OCI-LY1 (cell line): ENCODE measurements around the gene KPTN.

Experiments
- H2AFZ ChIP-seq: fragments of 200-600 bp; sonication (generic), shearing (Covaris generic); 2 replicates; pipeline ENCODE4 v1.6.0; 2014; ENCODE audit warnings: antibody characterized with exemption, mild to moderate bottlenecking, low read length
- H3F3A ChIP-seq: fragments of 200-600 bp; sonication (generic), shearing (Covaris generic); 2 replicates; pipeline ENCODE4 v1.6.0; 2014; ENCODE audit warnings: mild to moderate bottlenecking, antibody characterized with exemption, low read length, moderate library complexity; ENCODE audit not compliant: insufficient read depth
- H3K27ac ChIP-seq: fragments of 200-600 bp; sonication (generic); 2 replicates; pipeline ENCODE4 v1.5.1; 2014; ENCODE audit warnings: low read length, mixed run types, mild to moderate bottlenecking, low read depth; ENCODE audit not compliant: poor library complexity, severe bottlenecking
- H3K27me3 ChIP-seq: fragments of 200-600 bp; sonication (generic); 2 replicates; pipeline ENCODE4 v1.6.0; 2014; ENCODE audit warnings: antibody characterized with exemption, mild to moderate bottlenecking, low read length, moderate library complexity; ENCODE audit not compliant: insufficient read depth
- H3K36me3 ChIP-seq: fragments of 200-600 bp; sonication (generic); 2 replicates; pipeline ENCODE4 v1.6.1; 2014; ENCODE audit warnings: mild to moderate bottlenecking, antibody characterized with exemption, low read length, moderate library complexity, mixed read lengths; ENCODE audit not compliant: insufficient read depth
- H3K4me1 ChIP-seq: fragments of 200-600 bp; sonication (generic); 2 replicates; pipeline ENCODE4 v1.5.1; 2014; ENCODE audit warnings: mild to moderate bottlenecking, low read length, moderate library complexity; ENCODE audit not compliant: insufficient read depth, severe bottlenecking
- H3K4me2 ChIP-seq: fragments of 200-600 bp; sonication (generic), shearing (Covaris generic); 2 replicates; pipeline ENCODE4 v1.6.1; 2014; ENCODE audit warnings: low read length
- H3K4me3 ChIP-seq: fragments of 200-600 bp; sonication (generic); 2 replicates; pipeline ENCODE4 v1.5.1; 2014; ENCODE audit warnings: low read length, low read depth, mild to moderate bottlenecking, mixed read lengths; ENCODE audit not compliant: poor library complexity, severe bottlenecking
- H3K79me2 ChIP-seq: fragments of 200-600 bp; shearing (Covaris generic); 2 replicates; pipeline ENCODE4 v1.6.1; 2016; ENCODE audit warnings: mixed run types, low read length, mixed read lengths; ENCODE audit not compliant: insufficient read depth
- H3K9ac ChIP-seq: fragments of 200-600 bp; sonication (generic), shearing (Covaris generic); 2 replicates; pipeline ENCODE4 v1.6.1; 2014; ENCODE audit warnings: mild to moderate bottlenecking, low read length, mixed read lengths
- H3K9me2 ChIP-seq: fragments of 200-600 bp; sonication (generic), shearing (Covaris generic); 2 replicates; pipeline ENCODE4 v1.6.1; 2014; ENCODE audit warnings: low read depth, mild to moderate bottlenecking, low read length, mixed read lengths
- H3K9me3 ChIP-seq: fragments of 200-600 bp; shearing (Covaris generic); 2 replicates; pipeline ENCODE4 v1.6.1; 2014; ENCODE audit warnings: low read length, mixed read lengths
- H4K20me1 ChIP-seq: fragments of 200-600 bp; sonication (generic), shearing (Covaris generic); 2 replicates; pipeline ENCODE4 v1.6.0; 2016; ENCODE audit warnings: mild to moderate bottlenecking, low read length; ENCODE audit not compliant: insufficient read depth
- CTCF ChIP-seq: fragments of 200-600 bp; sonication (generic), shearing (Covaris generic); IDR thresholded peaks from 2 replicates; pipeline ENCODE4 v1.5.1; 2017; ENCODE audit warnings: mild to moderate bottlenecking, antibody characterized with exemption, low read length, moderate library complexity, mixed read lengths
- EZH2 ChIP-seq: fragments of 200-600 bp; sonication (generic), shearing (Covaris generic); IDR thresholded peaks from 2 replicates; pipeline ENCODE4 v1.8.0; 2017; ENCODE audit warnings: borderline replicate concordance, mixed run types, mild to moderate bottlenecking, antibody characterized with exemption, low read length, moderate library complexity, mixed read lengths

The KPTN gene

GRCh38 chr19:47511128-47511517 lies 27.1 kb upstream of the KPTN start:
- Histone ChIP-seq H3F3A (no peaks in the 10 kb centered on the region), H3K4me3 (no peak overlapping the region), H3K79me2 (peaks cover 30% of the 10 kb centered on the region), H4K20me1 (no peaks in the 10 kb centered on the region), H2AFZ (no peak overlapping the region), H3K36me3 (peaks cover 7% of the 10 kb centered on the region; the same call in 1 of the 2 replicates), H3K27ac (no peak overlapping the region), H3K4me1 (peaks cover 30% of the 10 kb centered on the region), H3K27me3 (no peaks in the 10 kb centered on the region), H3K9me3 (no peaks in the 10 kb centered on the region), H3K4me2 (no peak overlapping the region), H3K9me2 (no peaks in the 10 kb centered on the region), H3K9ac (no peak overlapping the region)
- TF ChIP-seq CTCF (no peak), EZH2 (no peak)

DNA sequence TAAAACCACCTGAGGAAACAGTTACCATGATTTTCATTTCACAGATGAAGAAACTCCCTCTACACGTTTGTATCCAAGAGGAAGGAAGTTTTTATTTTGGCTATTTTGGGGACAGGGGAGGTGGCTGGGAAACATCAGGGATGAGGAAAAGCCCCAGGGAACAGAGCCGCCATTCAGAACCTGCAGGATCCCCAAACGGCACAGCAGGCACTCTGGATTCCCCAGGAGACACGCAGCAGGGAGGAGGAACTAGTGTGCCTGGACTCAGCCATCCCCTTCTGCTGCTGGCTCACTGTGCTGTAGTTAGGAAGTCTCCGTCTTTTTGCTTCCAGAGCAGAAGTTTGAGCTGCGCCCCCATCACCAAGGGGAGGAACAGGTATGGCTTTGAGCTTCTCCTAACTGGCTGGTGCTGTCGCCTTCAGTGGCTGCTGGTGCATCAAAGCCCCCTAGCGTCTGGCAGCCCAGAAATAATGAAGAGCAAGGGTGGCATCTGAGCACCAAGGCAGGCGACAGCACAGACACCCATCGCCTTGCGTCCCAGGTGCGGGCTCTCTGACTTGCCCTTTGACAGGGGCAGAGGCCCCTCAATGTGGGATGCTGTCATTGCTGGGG lies 26.6 kb upstream of the KPTN start:
- Histone ChIP-seq H3F3A (no peaks in the 10 kb centered on the region), H3K4me3 (no peak overlapping the region), H3K27ac (no peak overlapping the region), H3K36me3 (peaks cover 7% of the 10 kb centered on the region; the same call in 1 of the 2 replicates), H3K27me3 (no peaks in the 10 kb centered on the region), H3K79me2 (peaks cover 30% of the 10 kb centered on the region), H3K4me1 (peaks cover 26% of the 10 kb centered on the region), H3K9me2 (no peaks in the 10 kb centered on the region), H3K4me2 (no peak overlapping the region), H3K9me3 (no peaks in the 10 kb centered on the region), H4K20me1 (no peaks in the 10 kb centered on the region), H3K9ac (no peak overlapping the region), H2AFZ (no peak overlapping the region)
- no peak for TF ChIP-seq EZH2
- no peak; the same call in 1 of the 2 replicates for TF ChIP-seq CTCF

DNA sequence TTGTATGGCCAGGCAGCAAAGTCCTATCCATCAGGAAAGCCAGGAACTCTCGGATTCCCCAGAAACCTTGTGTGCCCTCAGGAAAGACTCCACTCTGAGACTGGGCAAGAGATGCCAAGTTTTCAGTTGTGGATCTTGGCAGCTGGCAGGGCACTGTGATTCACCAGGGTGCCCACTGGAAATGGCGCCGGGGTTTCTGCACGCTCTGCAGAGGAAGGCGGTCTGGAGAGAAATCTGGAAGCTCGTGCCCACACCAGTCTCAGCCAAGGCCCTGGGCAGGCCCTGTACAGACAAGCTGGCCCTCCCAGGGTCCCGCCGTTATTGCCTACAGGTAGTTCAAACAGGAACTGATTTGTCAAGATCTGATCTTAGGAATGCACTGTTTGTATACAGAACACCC lies 26.0 kb upstream of the KPTN start:
- Histone ChIP-seq H3K27me3 (no peaks in the 10 kb centered on the region), H3K79me2 (peaks cover 30% of the 10 kb centered on the region), H3K4me3 (no peak overlapping the region), H3F3A (no peaks in the 10 kb centered on the region), H3K9ac (no peak overlapping the region), H3K9me3 (no peaks in the 10 kb centered on the region), H3K36me3 (peaks cover 11% of the 10 kb centered on the region; the same call in 1 of the 2 replicates), H3K9me2 (no peaks in the 10 kb centered on the region), H4K20me1 (no peaks in the 10 kb centered on the region), H3K27ac (no peak overlapping the region), H2AFZ (no peak overlapping the region), H3K4me1 (peaks cover 24% of the 10 kb centered on the region), H3K4me2 (no peak overlapping the region)
- no peak for TF ChIP-seq CTCF
- no peak for TF ChIP-seq EZH2
